Raji (cell line): ENCODE data around the gene CX3CR1.

ENCODE experiments used
- POLR2A ChIP-seq: IDR thresholded peaks from 2 replicates; pipeline ENCODE4 v1.6.1; 2011; ENCODE audit warnings: low read depth, low read length, control low read depth; ENCODE audit not compliant: insufficient read depth

The CX3CR1 gene, protein sequence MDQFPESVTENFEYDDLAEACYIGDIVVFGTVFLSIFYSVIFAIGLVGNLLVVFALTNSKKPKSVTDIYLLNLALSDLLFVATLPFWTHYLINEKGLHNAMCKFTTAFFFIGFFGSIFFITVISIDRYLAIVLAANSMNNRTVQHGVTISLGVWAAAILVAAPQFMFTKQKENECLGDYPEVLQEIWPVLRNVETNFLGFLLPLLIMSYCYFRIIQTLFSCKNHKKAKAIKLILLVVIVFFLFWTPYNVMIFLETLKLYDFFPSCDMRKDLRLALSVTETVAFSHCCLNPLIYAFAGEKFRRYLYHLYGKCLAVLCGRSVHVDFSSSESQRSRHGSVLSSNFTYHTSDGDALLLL

GRCh38 chr3:39279745-39280517 lies at the start of gene CX3CR1:
TSS of gene CX3CR1 (minus strand) at chr3:39280036. CDS start at chr3:39266509, 13,527 bp downstream.
- no peak for TF ChIP-seq POLR2A

- no peak for TF ChIP-seq POLR2A
Measured at GRCh38 chr3:39329493-39329892, 49.7 kb upstream of the CX3CR1 start, which contains the start of gene CCR8. TSS of gene CCR8 (plus strand) at chr3:39329709. CDS start at chr3:39332332, 2,623 bp downstream.

DNA sequence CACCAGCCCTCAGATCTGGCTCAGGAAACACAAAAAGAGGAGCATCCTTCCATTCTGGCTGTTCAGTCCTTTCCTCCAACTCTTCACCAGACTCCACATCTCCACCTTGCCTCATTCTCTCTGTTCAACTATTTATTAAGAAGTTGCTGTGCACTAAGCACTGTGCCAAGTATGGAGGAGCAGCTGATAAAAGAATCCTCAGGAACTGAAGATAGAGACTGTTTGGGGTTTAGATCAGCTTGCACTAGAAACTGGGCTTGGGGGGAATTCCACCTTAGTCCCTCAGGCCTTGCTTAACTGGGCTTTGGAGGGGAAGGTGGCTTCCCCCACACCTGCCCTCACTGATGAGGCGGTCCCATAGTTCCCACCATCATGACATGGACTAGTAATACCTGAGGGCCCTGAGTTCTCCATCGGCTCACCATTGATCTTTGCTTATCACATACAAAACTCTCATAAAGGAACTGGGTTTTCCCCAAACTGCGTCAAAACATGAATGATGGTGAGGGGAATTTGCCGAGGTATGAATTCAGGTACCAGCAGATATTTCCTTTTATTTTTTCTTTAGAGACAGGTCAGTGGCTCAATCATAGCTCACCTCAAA lies 48.0 kb upstream of the CX3CR1 start:
- TF ChIP-seq POLR2A: no peak

- no peak for TF ChIP-seq POLR2A
Measured at GRCh38 chr3:39327053-39327745, 47.4 kb upstream of the CX3CR1 start.

DNA sequence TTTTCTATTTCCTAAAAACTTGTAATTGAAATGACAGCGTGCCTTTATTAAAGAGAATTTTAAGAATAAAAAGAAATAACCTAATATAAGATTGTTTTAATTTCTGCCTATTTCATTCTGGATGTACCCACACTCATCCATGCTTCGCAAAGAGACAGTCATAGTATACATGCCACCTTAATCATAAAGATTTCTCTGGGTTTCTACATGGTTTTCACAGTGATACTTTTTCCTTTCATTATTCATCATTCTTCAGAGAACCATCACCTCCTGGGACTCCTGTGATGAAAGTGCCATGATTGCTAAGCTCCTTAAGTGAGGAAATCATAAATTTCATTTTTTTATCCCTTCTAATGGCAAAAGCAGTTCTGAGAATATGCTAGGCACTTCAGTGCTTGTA lies 45.4 kb upstream of the CX3CR1 start:
- TF ChIP-seq POLR2A: no peak

DNA sequence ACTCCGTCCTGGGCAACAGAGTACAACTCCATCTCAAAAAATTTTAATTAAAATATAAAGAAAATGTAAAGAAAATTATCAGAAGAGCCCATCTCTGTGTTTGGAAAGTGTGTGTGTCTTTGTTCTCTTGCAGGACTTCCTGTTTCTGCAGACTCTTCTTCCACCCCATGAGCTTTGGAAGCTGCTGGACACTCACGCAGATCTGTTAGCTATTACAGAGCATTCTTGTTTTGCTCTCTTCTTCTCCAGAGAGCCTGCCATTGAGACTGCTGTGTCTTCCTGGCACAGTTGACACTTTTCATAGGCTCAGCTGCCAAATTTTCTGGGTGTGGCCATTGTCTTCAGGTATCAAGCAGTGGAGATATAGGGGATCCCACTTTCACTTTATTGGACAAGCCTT lies 43.7 kb upstream of the CX3CR1 start:
- TF ChIP-seq POLR2A: no peak

GRCh38 chr3:39322936-39323335 lies 43.1 kb upstream of the CX3CR1 start:
- no peak for TF ChIP-seq POLR2A

DNA sequence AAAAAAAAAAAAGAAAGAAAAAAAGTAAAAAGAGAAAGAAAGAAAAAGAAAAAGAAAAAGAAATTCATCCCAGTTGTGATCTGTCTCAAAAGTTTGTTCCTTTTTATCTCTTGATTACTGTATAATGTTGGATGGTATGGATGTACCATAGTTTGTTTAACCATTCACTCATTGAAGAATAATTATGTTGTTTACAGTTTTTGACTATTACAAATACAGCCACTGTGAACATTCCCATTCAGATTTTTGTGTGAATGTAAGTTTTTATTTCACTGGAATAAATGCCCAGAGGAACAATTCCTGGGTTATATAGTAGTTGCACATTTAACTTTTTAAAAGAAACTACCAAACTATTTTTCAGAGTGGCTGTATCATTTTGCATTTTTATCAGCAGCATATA lies 39.4 kb upstream of the CX3CR1 start:
- no peak for TF ChIP-seq POLR2A

DNA sequence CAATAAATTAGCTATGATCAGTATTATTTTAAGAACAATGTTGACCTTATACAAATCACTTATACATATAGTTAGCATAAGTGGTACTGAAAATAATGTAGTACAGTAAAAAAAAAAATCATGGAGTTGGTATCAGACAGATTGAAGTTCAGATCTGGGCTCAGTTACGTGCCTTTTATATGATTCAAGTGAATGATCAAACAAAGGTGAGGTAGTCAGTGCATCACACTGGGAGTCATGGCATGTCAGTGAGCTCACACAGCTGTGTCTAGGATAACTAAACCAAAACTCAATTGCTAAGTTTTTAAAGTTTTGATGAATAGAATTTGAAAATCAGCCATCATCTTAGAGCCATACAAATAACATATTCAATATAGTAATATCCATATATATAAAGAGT lies 38.5 kb upstream of the CX3CR1 start:
- TF ChIP-seq POLR2A: no peak

- no peak for TF ChIP-seq POLR2A
Measured at GRCh38 chr3:39317571-39318169, 37.8 kb upstream of the CX3CR1 start.

DNA sequence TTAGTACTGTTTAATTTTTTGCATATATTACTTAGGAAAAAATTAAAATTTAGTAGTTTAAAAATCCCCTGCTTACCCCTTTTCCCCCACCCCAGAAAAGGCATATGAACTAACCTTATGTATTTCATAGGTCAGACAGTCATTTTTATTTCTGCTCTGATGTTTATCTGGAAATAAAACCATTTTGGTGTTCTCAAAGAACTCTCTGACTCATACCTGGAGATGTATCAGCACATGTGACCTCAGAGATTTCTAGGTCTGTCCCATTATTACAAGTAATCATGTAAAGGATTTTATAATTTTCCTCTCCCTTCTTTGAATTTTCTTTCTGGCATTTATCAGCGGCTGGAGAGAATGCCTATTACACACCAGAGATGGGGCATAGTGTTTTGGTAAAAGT lies 35.6 kb upstream of the CX3CR1 start:
- TF ChIP-seq POLR2A: no peak

DNA sequence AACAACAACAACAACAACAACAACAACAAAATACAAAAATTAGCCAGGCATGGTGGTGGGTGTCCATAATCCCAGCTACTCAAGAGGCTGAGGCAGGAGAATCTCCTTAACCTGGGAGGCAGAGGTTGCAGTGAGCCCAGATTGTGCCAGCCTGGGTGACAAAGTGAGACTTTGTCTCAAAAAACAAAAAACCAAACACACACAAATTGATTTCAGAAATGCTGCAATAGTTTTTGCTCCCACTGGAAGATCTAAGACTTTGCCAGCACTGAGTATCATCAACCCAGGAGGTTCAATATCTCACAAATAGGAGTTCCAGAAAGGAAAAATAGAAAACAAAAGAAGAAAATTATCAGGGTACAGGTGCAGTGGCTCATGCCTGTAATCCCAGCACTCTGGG lies 33.5 kb upstream of the CX3CR1 start:
- no peak for TF ChIP-seq POLR2A

- TF ChIP-seq POLR2A: no peak
Measured at GRCh38 chr3:39302178-39302577, 22.3 kb upstream of the CX3CR1 start.

- TF ChIP-seq POLR2A: no peak
Measured at GRCh38 chr3:39299279-39299678, 19.4 kb upstream of the CX3CR1 start.
